ENCODE results near the gene GLI2. TPM values are rescaled to one million over a fixed set of nuclear protein-coding genes. Genes with fewer than 3 reads are reported as not detected.

The GLI2 gene
- total and polyA plus RNA-seq, 9 of the 15 experiments (the other 6 are each of a cell fraction or from before 2014, with no cell fraction given) = 0.24 TPM; not detected in 8

DNA sequence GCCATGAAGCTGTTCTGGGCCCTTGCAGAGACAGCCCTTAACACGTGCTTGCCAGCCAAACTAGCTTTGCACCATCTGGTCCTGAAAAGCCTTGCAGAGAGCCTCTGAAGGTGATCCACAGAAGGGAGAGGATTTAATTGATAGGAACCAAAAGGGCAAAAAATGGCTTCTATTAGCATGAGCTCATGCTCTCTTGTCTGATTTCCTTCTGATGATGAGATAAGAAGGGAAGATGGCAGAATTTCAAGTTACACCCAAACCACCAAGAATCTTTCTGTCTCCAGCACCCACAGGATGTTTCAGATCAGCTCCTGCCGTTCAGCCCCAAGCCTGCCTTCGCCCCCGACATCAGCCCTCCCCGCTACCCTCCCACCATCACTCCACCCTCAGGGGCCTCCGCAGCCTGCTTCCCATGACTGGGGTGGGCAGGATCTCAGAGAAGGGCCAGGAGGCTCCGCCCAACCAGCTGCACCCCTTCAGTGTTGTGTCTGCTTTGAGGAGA is 23.4 kb upstream of the GLI2 start (continued):
- TF ChIP-seq, protein P1, sequence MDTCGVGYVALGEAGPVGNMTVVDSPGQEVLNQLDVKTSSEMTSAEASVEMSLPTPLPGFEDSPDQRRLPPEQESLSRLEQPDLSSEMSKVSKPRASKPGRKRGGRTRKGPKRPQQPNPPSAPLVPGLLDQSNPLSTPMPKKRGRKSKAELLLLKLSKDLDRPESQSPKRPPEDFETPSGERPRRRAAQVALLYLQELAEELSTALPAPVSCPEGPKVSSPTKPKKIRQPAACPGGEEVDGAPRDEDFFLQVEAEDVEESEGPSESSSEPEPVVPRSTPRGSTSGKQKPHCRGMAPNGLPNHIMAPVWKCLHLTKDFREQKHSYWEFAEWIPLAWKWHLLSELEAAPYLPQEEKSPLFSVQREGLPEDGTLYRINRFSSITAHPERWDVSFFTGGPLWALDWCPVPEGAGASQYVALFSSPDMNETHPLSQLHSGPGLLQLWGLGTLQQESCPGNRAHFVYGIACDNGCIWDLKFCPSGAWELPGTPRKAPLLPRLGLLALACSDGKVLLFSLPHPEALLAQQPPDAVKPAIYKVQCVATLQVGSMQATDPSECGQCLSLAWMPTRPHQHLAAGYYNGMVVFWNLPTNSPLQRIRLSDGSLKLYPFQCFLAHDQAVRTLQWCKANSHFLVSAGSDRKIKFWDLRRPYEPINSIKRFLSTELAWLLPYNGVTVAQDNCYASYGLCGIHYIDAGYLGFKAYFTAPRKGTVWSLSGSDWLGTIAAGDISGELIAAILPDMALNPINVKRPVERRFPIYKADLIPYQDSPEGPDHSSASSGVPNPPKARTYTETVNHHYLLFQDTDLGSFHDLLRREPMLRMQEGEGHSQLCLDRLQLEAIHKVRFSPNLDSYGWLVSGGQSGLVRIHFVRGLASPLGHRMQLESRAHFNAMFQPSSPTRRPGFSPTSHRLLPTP (IDR thresholded peaks at IDR 0.05; ENCODE audit: borderline replicate concordance, extremely low read depth, insufficient read length) = no peak
- TF ChIP-seq ZNF785 (CRISPR knock-in tag; IDR thresholded peaks at IDR 0.05) (no peak), FOXA3 (CRISPR knock-in tag; conservative IDR thresholded peaks at IDR 0.05 in 1 of 2, IDR thresholded peaks at IDR 0.05 in 1 of 2) (no peak)

DNA sequence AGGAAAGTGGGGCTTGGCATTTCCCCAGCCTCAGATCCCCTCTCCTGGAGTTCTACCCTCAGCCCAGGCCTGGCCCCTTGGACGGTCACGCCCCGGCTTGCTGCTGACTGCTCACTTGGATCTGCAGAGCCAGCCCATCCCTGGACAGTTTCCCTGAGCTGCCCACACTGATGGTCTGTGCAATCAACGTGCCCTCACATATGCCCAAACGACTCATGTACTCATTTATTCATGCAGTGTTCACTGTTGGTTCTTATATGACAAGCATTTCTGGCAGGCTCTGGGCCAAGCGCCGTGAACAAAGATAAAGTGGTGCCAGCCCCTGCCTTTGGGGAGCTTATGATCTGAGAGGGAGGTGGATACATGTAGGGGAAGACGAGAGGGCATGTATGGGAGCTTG is 20.3 kb upstream of the GLI2 start:
- FAIRE-seq (no peak), ATAC-seq (no peak), DNase-seq (ENCODE audit: extremely low read depth in 1 of 4, low spot score in 3 of 4) (no peak)
- H2AFZ ChIP-seq (ENCODE audit: low read depth, low read length) = no peak overlapping the region
- no peak overlapping the region for H3K4me2 ChIP-seq (ENCODE audit: insufficient read depth, low read length)
- TF ChIP-seq ZNF224 (CRISPR knock-in tag; IDR thresholded peaks at IDR 0.05) = no peak
- TF ChIP-seq, protein P2, sequence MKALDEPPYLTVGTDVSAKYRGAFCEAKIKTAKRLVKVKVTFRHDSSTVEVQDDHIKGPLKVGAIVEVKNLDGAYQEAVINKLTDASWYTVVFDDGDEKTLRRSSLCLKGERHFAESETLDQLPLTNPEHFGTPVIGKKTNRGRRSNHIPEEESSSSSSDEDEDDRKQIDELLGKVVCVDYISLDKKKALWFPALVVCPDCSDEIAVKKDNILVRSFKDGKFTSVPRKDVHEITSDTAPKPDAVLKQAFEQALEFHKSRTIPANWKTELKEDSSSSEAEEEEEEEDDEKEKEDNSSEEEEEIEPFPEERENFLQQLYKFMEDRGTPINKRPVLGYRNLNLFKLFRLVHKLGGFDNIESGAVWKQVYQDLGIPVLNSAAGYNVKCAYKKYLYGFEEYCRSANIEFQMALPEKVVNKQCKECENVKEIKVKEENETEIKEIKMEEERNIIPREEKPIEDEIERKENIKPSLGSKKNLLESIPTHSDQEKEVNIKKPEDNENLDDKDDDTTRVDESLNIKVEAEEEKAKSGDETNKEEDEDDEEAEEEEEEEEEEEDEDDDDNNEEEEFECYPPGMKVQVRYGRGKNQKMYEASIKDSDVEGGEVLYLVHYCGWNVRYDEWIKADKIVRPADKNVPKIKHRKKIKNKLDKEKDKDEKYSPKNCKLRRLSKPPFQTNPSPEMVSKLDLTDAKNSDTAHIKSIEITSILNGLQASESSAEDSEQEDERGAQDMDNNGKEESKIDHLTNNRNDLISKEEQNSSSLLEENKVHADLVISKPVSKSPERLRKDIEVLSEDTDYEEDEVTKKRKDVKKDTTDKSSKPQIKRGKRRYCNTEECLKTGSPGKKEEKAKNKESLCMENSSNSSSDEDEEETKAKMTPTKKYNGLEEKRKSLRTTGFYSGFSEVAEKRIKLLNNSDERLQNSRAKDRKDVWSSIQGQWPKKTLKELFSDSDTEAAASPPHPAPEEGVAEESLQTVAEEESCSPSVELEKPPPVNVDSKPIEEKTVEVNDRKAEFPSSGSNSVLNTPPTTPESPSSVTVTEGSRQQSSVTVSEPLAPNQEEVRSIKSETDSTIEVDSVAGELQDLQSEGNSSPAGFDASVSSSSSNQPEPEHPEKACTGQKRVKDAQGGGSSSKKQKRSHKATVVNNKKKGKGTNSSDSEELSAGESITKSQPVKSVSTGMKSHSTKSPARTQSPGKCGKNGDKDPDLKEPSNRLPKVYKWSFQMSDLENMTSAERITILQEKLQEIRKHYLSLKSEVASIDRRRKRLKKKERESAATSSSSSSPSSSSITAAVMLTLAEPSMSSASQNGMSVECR (CRISPR knock-in tag; IDR thresholded peaks at IDR 0.05) = no peak
- no peak overlapping the region for H3K4me3 ChIP-seq
- intact Hi-C loops (cut with micrococcal nuclease) (no loop called here), in situ Hi-C loops (cut with MboI) (no loop called here)
- H3K9me1 ChIP-seq (ENCODE audit: control insufficient read depth, insufficient read depth, low read length) = no peaks in the 10 kb centered on the region
- H3K36me3 ChIP-seq (ENCODE audit: control insufficient read depth, insufficient read depth, low read length) = no peaks in the 10 kb centered on the region
- H3K9ac ChIP-seq (ENCODE audit: insufficient read depth in 1 of 2, low read depth in 2 of 2, low read length in 2 of 2) = no peak overlapping the region
- H3K4me1 ChIP-seq (replicated peaks in 1 of 2; ENCODE audit: control insufficient read depth in 2 of 2, insufficient read depth in 2 of 2, low read length in 2 of 2) = no peaks in the 10 kb centered on the region
- no peaks in the 10 kb centered on the region for H3K9me3 ChIP-seq (replicated peaks; ENCODE audit: control insufficient read depth, insufficient read depth, low read depth, low read length)
- H3K27ac ChIP-seq (ENCODE audit: extremely low read depth, low read depth, low read length) = no peak overlapping the region
- ChIA-PET CTCF (ENCODE audit: low intra/inter-chr PET ratio) (no interaction called here), POLR2A (no interaction called here)
- peaks cover 0 to 50% of the 10 kb centered on the region in 2 experiments; a peak in 2 of 5 replicates for H3K27me3 ChIP-seq (ENCODE audit: control insufficient read depth in 2 of 2, insufficient read depth in 2 of 2, low read length in 2 of 2)
- 0% methylated on average over 8 of the region's 8 CpGs for WGBS (ENCODE audit: insufficient coverage, low coverage, missing lambda C conversion rate)
- H3K79me2 ChIP-seq (ENCODE audit: control insufficient read depth, insufficient read depth, low read length) = no peaks in the 10 kb centered on the region
- BruUV-seq (replicated peaks) = no TSS peak
- H4K20me1 ChIP-seq (replicated peaks; ENCODE audit: control insufficient read depth, insufficient read depth, low read length) = no peaks in the 10 kb centered on the region; the same call in 1 of the 2 replicates

Data from K562 (cell line).